Mammary epithelial cell (primary cell): ENCODE results near the gene CCDC148.

Source experiments
- EZH2 ChIP-seq: IDR thresholded peaks from 2 replicates; pipeline ENCODE4 v1.6.1; 2012; ENCODE audit warnings: low read length, inconsistent platforms, borderline replicate concordance
- TF ChIP-seq, protein P1 (sequence below), 2 donors: IDR thresholded peaks in 1 of 2; conservative IDR thresholded peaks in 1 of 2; 2 replicates each; pipeline ENCODE4 v1.5.1; 2011 to 2012; ENCODE audit warnings: inconsistent platforms in 2 of 2, low read length in 2 of 2, mild to moderate bottlenecking in 2 of 2, control low read depth in 1 of 2, low read depth in 1 of 2; ENCODE audit not compliant: insufficient read depth in 1 of 2; ENCODE audit errors: extremely low read depth in 1 of 2

DNA sequence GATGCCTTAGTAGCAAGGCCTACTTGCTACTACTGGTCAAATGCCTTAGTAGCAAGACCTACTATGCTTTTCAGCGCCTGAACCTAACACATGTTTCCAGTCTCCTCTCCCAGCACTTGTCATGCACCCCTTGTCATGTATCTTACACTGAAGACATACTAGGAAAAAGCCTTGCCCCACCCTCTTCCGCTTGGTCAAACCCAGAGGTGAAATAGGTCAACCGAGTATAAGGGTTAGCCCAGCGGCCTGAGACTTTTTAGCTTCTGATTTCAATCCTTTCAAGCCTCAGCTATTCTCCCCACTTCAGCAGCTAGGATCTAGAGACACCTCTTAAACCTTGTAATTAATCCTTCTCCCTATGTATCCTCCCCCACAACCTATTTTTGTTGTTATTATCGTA is 281.6 kb downstream of the CCDC148 start:
- TF ChIP-seq EZH2 = no peak
- TF ChIP-seq, protein P1, sequence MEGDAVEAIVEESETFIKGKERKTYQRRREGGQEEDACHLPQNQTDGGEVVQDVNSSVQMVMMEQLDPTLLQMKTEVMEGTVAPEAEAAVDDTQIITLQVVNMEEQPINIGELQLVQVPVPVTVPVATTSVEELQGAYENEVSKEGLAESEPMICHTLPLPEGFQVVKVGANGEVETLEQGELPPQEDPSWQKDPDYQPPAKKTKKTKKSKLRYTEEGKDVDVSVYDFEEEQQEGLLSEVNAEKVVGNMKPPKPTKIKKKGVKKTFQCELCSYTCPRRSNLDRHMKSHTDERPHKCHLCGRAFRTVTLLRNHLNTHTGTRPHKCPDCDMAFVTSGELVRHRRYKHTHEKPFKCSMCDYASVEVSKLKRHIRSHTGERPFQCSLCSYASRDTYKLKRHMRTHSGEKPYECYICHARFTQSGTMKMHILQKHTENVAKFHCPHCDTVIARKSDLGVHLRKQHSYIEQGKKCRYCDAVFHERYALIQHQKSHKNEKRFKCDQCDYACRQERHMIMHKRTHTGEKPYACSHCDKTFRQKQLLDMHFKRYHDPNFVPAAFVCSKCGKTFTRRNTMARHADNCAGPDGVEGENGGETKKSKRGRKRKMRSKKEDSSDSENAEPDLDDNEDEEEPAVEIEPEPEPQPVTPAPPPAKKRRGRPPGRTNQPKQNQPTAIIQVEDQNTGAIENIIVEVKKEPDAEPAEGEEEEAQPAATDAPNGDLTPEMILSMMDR (conservative IDR thresholded peaks at IDR 0.05 in 1 of 2, IDR thresholded peaks at IDR 0.05 in 1 of 2; ENCODE audit: extremely low read depth in 1 of 2, insufficient read depth in 1 of 2, low read depth in 1 of 2, low read length in 2 of 2) = no peak
